A549 treated with dexamethasone at 1 μM for 4 hours (cell line): ENCODE data around the gene VAPB. TPM values are rescaled to one million over a fixed set of nuclear protein-coding genes. Genes with fewer than 3 reads are reported as not detected.

ENCODE experiments used
- total RNA-seq: library from RNA; stranded (reverse); fragments of 200-300 nt; extraction: Qiagen RNA extraction; gene quantifications from 5 replicates; pipeline ENCODE4 v1.2.3, GENCODE V29; 2022

VAPB gene
- total RNA-seq = 51.8 to 57.6 TPM (median 53.4 TPM) in 5 replicates

GRCh38 chr20:58388882-58389323, at the start of gene VAPB:
VAPB (plus strand) TSS chr20:58389229; CDS start chr20:58389460, 231 bp downstream.

Other genes starting within 250 kb of the VAPB start
- gene ANKRD60, start 160.6 kb upstream of the VAPB start, total RNA-seq = not detected in 5 replicates
- 8.1 to 12.1 TPM (median 10.8 TPM) in 5 replicates for gene RAB22A, start 79.5 kb upstream of the VAPB start, total RNA-seq
- gene APCDD1L, start 126.2 kb downstream of the VAPB start, total RNA-seq = 0.07 to 0.18 TPM (median 0.11 TPM) in 4 of 5 replicates, not detected in the other